LNCAP (cell line): ENCODE results near the gene SIAH3.

Experiments
- TF ChIP-seq, protein P1 (sequence below): fragments of 450-650 bp; IDR thresholded peaks from 2 replicates; pipeline ENCODE4 v1.5.1; 2017; ENCODE audit warnings: mild to moderate bottlenecking

Gene SIAH3

DNA sequence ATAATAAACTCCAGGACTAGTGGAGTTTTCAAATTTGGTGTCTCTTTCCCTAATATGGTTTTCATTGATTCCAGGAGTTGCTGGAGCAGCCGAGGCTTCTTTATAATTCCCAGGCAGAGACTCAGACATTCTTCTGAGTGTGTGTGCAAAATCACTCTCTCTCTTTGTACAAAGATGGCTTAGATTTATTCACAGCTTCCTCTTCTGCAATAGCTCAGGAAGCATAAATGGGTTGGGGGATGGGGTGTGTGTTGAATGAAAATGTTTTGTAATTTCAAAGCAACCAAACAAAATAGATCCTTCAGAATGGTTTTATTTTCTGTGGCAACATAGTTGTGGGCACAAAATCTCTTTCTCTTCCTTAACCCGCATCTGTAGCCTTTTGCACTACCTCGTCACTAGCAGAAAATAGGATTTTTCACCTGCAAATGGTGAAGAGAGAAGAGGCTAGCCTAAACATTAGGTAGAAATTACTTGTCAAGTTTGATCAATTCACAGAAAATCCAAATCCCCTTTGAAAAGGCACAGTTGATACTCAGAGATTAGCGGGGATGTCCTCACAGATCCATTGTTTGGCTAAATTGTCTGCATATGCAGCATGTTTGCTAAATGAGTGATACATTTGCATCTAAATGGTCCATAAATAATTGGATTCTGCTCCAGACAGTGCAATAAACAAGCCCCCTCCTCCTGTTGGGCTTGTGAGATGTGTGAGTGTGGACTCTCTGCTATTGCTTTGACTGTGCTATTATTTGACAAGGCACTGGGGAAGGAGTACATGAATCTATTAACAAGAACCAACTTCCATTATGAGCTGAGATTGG lies 82.7 kb downstream of the SIAH3 start:
- TF ChIP-seq, protein P1, sequence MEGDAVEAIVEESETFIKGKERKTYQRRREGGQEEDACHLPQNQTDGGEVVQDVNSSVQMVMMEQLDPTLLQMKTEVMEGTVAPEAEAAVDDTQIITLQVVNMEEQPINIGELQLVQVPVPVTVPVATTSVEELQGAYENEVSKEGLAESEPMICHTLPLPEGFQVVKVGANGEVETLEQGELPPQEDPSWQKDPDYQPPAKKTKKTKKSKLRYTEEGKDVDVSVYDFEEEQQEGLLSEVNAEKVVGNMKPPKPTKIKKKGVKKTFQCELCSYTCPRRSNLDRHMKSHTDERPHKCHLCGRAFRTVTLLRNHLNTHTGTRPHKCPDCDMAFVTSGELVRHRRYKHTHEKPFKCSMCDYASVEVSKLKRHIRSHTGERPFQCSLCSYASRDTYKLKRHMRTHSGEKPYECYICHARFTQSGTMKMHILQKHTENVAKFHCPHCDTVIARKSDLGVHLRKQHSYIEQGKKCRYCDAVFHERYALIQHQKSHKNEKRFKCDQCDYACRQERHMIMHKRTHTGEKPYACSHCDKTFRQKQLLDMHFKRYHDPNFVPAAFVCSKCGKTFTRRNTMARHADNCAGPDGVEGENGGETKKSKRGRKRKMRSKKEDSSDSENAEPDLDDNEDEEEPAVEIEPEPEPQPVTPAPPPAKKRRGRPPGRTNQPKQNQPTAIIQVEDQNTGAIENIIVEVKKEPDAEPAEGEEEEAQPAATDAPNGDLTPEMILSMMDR, result no peak

GRCh38 chr13:45765464-45765863 lies 86.1 kb downstream of the SIAH3 start:
- TF ChIP-seq, protein P1, result no peak

- TF ChIP-seq, protein P1, result no peak
These were observed 88.1 kb downstream of the SIAH3 start for GRCh38 chr13:45763419-45763818.

DNA sequence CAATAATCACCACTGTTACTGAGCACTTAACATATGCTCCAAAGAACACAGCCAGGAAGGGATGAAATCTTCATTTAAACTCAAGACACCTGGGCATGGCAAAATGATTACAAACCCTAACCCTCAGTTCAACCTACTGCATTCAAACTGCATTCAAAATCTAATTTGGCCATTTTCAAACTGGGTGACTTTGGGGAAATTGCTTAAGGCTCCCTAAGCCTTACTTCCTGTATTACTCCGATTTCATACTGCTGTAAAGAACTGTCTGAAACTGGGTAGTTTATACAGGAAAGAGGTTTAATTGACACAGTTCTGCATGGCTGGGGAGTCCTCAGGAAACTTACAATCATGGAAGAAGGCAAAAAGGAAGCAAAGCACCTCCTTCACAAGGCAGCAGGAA lies 99.0 kb downstream of the SIAH3 start:
- TF ChIP-seq, protein P1, result no peak

DNA sequence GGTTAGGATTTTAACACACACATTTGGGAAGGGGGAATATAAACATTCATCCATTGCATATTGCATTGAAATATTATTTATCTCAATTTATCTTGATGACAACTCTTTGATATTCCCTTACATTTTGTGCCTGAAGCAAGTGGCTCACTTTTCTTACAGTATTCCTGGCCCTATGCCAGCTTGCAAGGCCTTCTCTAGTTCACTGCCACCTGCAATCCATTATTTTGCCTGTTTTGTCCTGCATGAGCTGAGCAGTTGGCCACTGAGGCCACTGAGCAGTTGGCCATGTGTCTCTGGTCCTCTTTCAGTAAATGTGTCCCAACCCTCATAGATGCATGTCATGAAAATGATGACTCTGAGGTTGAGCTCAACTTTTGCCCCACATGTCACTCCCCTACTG lies 99.7 kb downstream of the SIAH3 start:
- TF ChIP-seq, protein P1, result no peak

DNA sequence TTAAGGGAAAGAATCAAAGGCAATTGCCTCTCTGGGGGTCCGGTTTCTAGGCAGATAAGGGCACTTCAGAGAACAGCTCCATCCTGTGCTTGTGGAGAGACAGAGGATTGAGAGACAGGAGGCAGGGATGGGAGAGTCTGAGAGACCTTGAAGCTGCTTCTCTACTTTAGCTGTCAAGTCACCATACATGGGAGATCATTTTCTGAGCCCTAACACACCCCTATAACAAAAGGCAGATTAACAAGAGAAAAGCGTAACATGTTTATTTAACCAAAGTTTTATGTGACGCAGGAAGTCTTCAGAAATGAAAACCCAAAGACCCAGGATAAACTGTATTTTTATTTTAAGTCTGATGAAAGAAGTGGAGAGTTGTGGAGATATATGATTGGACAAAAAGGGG lies 101.0 kb downstream of the SIAH3 start:
- TF ChIP-seq, protein P1, result no peak

DNA sequence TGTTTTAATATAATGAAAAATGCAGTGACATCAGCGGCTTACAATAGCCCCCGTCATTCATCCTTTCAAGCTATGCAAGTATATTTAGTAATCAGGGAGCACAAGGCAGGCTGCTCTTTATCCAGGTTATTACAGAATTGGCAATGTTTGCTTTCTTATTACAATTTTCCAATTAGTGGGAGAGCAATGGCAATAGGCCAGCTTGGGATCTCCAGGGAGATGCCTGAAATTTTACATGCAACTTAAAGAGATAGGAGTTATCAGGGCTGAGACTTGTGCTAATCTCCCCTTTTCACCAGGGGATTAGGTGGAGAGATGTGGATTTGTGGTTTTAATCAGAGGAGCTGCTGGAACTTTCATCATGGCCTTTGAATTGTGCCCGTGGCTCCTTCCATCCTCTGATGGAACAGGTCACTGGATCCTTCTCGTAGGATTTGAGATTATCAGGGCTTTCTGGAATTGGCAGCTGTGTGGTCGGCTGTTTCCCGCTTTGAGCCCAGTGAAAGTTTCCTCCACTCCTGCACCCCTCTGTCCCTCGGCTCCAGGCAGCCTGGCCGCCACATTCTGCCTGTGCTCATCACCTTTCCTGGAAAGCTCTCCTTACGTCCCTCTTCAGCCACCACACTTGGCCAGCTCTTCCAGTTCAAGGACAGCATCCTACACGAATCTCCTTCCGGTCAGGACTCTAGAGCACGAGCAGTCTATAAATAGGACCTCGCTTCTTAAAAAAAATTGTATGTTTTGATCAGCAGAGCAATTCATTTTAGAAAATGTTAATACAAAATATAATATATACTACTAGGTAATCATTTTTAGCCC lies 102.4 kb downstream of the SIAH3 start:
- TF ChIP-seq, protein P1, result no peak
